Measurements from ENCODE around the gene MADD. TPM values are rescaled to one million over a fixed set of nuclear protein-coding genes. Genes with fewer than 3 reads are reported as not detected.

The MADD gene
- total RNA-seq, 1 donor from 2014 or later: 28.8 TPM

GRCh38 chr11:47340980-47341775 lies 71.2 kb downstream of the MADD start:
- no peak for DNase-seq

- no peak for DNase-seq
Observed at GRCh38 chr11:47342036-47342803, 72.3 kb downstream of the MADD start.

- no peak for DNase-seq
Observed at GRCh38 chr11:47342854-47343253, 72.9 kb downstream of the MADD start.

GRCh38 chr11:47345890-47346563 lies 76.1 kb downstream of the MADD start:
- no peak for DNase-seq

GRCh38 chr11:47347137-47347536 lies 77.2 kb downstream of the MADD start:
- DNase-seq: no peak

- DNase-seq: no peak
Observed at GRCh38 chr11:47348131-47348802, 78.3 kb downstream of the MADD start.

- no peak for DNase-seq
Observed at GRCh38 chr11:47348859-47349258, 78.9 kb downstream of the MADD start.

- no peak for DNase-seq
Observed at GRCh38 chr11:47349521-47350095, 79.7 kb downstream of the MADD start.

GRCh38 chr11:47350315-47350714 lies 80.4 kb downstream of the MADD start:
- DNase-seq: no peak

- no peak for DNase-seq
Observed at GRCh38 chr11:47351156-47352126, 81.5 kb downstream of the MADD start.

GRCh38 chr11:47352556-47352955 lies 82.6 kb downstream of the MADD start, which contains the start of gene MYBPC3:
MYBPC3 (minus strand) TSS chr11:47352702; CDS start chr11:47352647, 55 bp downstream.
- DNase-seq: no peak

- no peak for DNase-seq
Observed at GRCh38 chr11:47353978-47354774, 84.2 kb downstream of the MADD start.

- no peak for DNase-seq
Observed at GRCh38 chr11:47354913-47355282, 85.0 kb downstream of the MADD start.

GRCh38 chr11:47355283-47356128 lies 85.6 kb downstream of the MADD start:
- peak; percentile 68 for DNase-seq

GRCh38 chr11:47356129-47356997 lies 86.4 kb downstream of the MADD start:
- no peak for DNase-seq

- DNase-seq: no peak
Observed at GRCh38 chr11:47356998-47357329, 87.0 kb downstream of the MADD start.

GRCh38 chr11:47357985-47358730 lies 88.2 kb downstream of the MADD start:
- DNase-seq: no peak

All from skin of body (tissue), 2 donors.